Ishikawa (cell line): ENCODE results near the gene MVK.

Source experiments
- CEBPB ChIP-seq: IDR thresholded peaks from 2 replicates; pipeline ENCODE4 v1.6.1; 2012
- CREB1 ChIP-seq: IDR thresholded peaks from 2 replicates; pipeline ENCODE4 v1.6.1; 2012; ENCODE audit warnings: low read depth
- EGR1 ChIP-seq: IDR thresholded peaks from 2 replicates; pipeline ENCODE4 v1.6.1; 2012
- EP300 ChIP-seq: IDR thresholded peaks from 2 replicates; pipeline ENCODE4 v1.6.1; 2012; ENCODE audit warnings: borderline replicate concordance
- FOXM1 ChIP-seq: IDR thresholded peaks from 2 replicates; pipeline ENCODE4 v1.6.1; 2012; ENCODE audit warnings: low read depth, borderline replicate concordance
- NFIC ChIP-seq: IDR thresholded peaks from 2 replicates; pipeline ENCODE4 v1.6.1; 2012
- RAD21 ChIP-seq: IDR thresholded peaks from 2 replicates; pipeline ENCODE4 v1.6.1; 2012; ENCODE audit warnings: low read depth
- TAF1 ChIP-seq: IDR thresholded peaks from 2 replicates; pipeline ENCODE4 v1.6.1; 2012; ENCODE audit warnings: low read depth, mild to moderate bottlenecking
- TCF12 ChIP-seq: IDR thresholded peaks from 2 replicates; pipeline ENCODE4 v1.6.1; 2012; ENCODE audit warnings: low read depth
- TEAD4 ChIP-seq: IDR thresholded peaks from 2 replicates; pipeline ENCODE4 v1.6.1; 2012
- YY1 ChIP-seq: IDR thresholded peaks from 2 replicates; pipeline ENCODE4 v1.6.1; 2012; ENCODE audit warnings: low read depth
- ZBTB7A ChIP-seq: IDR thresholded peaks from 2 replicates; pipeline ENCODE4 v1.6.1; 2012; ENCODE audit warnings: low read depth
- TF ChIP-seq, protein P1 (sequence below): IDR thresholded peaks from 2 replicates; pipeline ENCODE4 v1.6.1; 2012
- TF ChIP-seq, protein P2 (sequence below): IDR thresholded peaks from 2 replicates; pipeline ENCODE4 v1.6.1; 2012
- TF ChIP-seq, protein P3 (sequence below): IDR thresholded peaks from 2 replicates; pipeline ENCODE4 v1.6.1; 2012; ENCODE audit warnings: low read depth, mild to moderate bottlenecking

The MVK gene

DNA sequence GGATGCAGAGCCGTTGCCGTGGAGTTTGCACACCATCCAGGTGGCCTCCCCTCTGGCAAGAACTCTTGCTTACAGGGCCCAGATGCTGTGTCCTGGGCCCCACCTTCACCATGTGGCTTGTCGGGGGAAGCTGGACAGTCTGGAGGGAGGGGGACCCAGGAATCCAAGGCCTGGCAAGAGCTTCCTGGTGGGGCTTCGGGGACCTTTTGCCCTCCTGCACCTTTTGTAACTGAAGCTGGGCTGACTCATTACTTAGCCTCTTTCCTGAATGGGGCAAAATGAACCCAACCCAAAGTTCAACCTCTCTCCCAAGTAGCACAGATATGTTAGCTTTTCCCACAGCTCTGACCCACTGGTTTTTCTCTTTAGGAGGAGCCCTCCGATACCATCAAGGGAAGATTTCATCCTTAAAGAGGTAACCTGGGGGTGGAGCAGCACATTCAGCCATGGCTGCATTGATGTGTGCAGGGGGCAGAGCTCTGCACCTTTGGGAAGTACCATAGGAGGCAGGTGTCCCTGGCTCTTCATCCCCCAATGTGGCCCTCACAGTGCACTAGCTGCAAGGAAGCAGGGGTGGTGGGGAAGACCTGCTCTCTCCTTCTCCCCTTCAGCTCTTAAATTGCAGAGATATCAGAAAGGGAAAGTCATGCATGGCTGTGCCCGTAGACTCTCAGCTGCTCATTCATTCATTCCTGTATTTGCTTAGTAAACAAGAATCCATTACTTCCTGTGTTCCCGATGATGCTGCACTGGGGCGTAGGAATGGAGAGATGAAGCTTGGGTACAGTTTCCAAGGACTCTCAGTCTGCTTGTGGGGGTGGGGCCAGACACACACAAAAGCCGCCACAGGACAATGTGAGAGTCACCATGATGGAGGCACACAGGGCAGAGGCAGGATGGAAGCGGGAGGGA is 13.0 kb downstream of the MVK start:
- TF ChIP-seq EGR1 (no peak), FOXM1 (no peak), YY1 (no peak), TAF1 (no peak), ZBTB7A (no peak), TCF12 (no peak), RAD21 (no peak), CREB1 (no peak), EP300 (no peak), NFIC (no peak), TEAD4 (no peak), CEBPB (no peak)
- TF ChIP-seq, protein P1, sequence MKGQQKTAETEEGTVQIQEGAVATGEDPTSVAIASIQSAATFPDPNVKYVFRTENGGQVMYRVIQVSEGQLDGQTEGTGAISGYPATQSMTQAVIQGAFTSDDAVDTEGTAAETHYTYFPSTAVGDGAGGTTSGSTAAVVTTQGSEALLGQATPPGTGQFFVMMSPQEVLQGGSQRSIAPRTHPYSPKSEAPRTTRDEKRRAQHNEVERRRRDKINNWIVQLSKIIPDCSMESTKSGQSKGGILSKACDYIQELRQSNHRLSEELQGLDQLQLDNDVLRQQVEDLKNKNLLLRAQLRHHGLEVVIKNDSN = no peak
- TF ChIP-seq, protein P2, sequence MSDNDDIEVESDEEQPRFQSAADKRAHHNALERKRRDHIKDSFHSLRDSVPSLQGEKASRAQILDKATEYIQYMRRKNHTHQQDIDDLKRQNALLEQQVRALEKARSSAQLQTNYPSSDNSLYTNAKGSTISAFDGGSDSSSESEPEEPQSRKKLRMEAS = no peak
- TF ChIP-seq, protein P3, sequence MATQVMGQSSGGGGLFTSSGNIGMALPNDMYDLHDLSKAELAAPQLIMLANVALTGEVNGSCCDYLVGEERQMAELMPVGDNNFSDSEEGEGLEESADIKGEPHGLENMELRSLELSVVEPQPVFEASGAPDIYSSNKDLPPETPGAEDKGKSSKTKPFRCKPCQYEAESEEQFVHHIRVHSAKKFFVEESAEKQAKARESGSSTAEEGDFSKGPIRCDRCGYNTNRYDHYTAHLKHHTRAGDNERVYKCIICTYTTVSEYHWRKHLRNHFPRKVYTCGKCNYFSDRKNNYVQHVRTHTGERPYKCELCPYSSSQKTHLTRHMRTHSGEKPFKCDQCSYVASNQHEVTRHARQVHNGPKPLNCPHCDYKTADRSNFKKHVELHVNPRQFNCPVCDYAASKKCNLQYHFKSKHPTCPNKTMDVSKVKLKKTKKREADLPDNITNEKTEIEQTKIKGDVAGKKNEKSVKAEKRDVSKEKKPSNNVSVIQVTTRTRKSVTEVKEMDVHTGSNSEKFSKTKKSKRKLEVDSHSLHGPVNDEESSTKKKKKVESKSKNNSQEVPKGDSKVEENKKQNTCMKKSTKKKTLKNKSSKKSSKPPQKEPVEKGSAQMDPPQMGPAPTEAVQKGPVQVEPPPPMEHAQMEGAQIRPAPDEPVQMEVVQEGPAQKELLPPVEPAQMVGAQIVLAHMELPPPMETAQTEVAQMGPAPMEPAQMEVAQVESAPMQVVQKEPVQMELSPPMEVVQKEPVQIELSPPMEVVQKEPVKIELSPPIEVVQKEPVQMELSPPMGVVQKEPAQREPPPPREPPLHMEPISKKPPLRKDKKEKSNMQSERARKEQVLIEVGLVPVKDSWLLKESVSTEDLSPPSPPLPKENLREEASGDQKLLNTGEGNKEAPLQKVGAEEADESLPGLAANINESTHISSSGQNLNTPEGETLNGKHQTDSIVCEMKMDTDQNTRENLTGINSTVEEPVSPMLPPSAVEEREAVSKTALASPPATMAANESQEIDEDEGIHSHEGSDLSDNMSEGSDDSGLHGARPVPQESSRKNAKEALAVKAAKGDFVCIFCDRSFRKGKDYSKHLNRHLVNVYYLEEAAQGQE = no peak

DNA sequence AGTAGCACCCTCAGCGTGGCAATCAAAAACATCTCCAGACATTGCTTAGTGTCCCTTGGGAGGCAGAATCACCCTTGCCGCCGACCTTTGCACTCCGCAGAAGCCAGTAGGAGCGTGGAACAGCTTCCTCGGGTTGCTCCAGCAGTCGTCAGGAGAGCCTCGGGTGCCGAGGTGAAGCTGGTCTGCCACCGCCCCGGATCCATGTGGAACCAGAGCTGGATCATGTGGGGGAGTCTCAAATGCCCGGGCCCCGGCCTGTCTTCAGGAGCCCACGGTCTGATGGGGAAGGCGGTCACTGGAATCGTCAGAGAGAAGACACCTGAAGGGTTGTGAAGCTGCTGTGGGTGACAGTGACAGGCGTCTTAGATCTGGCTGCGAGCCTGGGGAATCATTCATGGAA is 14.3 kb downstream of the MVK start:
- TF ChIP-seq ZBTB7A = no peak
- TF ChIP-seq TEAD4 = no peak
- TF ChIP-seq RAD21 = no peak
- no peak for TF ChIP-seq TCF12
- TF ChIP-seq, protein P2 = no peak

DNA sequence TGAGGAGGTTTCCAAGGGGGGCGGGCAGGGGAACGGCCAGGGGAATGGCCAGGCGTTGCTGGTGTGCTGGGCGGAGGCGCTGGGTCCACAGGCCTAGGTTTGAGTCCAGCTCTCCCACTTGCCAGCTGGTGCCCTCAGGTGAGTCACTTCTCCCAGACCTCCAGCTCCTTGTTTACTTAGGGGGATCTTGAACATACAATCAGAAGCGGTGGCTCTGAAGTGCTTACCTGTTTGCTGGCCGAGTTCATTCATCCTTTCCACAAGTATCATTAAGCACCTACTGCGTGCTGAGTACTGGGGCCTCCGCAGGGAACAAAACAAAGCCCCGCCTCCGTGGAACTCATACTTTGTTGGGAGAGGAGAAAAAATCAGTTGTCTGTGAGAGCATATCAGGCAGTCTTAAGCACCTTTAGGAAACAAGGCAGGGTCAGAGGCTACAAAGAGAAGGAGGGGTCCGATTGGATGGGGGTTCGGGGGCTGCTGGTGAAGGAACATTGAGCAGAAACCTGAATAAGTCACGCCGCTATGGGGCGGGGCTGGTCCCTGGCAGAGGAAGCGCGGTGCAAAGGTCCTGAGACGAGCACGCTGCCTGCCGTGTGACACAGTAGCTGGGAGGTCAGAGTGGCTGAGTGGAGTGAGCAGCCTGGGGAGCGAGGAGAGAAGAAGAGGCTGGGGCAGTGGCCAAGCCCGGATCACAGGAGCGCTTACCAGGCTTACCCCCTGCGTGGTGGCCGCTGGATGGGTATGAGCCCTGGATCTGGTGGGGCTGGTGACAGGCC is 15.1 kb downstream of the MVK start:
- TF ChIP-seq TEAD4 (no peak), ZBTB7A (no peak), TAF1 (no peak), FOXM1 (no peak), CREB1 (no peak), RAD21 (no peak), TCF12 (no peak), CEBPB (no peak), EGR1 (no peak)
- TF ChIP-seq, protein P2 = no peak
- TF ChIP-seq, protein P1 = no peak

DNA sequence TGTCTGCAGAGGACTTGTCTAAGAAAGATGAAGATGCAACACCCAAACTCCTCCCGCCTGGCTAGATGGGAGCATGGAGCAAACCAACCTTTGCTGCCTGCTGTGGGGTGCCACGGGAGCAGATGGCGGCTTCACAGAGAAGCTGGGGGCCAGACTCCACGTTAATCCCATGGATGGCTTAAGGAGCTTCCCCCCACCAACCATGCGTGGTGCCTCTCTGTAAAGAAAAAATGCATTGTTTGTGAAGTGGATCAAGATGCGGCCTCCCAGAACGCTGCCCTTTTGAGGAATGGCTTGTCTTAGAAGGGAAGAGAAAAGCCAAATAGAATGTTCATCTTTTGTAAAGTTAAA is 15.6 kb downstream of the MVK start:
- TF ChIP-seq TEAD4 = no peak
- TF ChIP-seq, protein P2 = no peak
- no peak for TF ChIP-seq EP300
- TF ChIP-seq NFIC = no peak
- TF ChIP-seq TAF1 = no peak
- no peak for TF ChIP-seq CEBPB
- TF ChIP-seq RAD21 = no peak
- TF ChIP-seq YY1 = no peak
- no peak for TF ChIP-seq CREB1
- no peak for TF ChIP-seq FOXM1
- TF ChIP-seq, protein P3 = no peak
- TF ChIP-seq TCF12 = no peak
- TF ChIP-seq ZBTB7A = no peak
- TF ChIP-seq, protein P1 = no peak
- TF ChIP-seq EGR1 = no peak
